ENCODE results near the gene ABCA4. TPM values are rescaled to one million over a fixed set of nuclear protein-coding genes. Genes with fewer than 3 reads are reported as not detected.
A peak's percentile ranks its signal among the peaks of the same experiment; 100 is the strongest.

Gene ABCA4
- total RNA-seq, 1 donor from 2014 or later = 1.4 TPM

DNA sequence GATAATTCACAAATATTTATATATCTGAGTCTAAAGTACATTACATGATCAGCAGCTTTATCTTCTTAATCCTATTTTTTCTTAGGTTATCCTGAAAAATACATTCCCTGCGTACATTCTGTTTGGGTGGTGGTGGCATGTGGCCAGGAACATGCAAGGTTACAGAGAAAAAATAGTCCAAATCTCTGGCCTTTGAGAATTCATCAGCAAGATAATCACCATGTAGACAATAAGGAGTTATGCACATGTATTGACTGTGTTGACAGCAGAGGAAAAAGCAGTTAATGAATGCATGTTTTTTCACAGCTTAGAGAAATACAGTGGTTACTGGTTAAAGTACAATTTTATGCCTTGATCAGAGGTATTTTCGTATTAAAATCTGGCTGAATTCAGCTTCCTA is 49.0 kb downstream of the ABCA4 start:
- H3K27me3 ChIP-seq = no peaks in the 10 kb centered on the region
- no peak overlapping the region for H3K4me3 ChIP-seq
- intact Hi-C loops (cut with DNase I) = no loop called here
- H3K4me1 ChIP-seq = peaks cover 21% of the 10 kb centered on the region
- no peaks in the 10 kb centered on the region for H3K9me3 ChIP-seq
- H3K36me3 ChIP-seq = no peaks in the 10 kb centered on the region
- ATAC-seq = no peak
- TF ChIP-seq, protein P1, sequence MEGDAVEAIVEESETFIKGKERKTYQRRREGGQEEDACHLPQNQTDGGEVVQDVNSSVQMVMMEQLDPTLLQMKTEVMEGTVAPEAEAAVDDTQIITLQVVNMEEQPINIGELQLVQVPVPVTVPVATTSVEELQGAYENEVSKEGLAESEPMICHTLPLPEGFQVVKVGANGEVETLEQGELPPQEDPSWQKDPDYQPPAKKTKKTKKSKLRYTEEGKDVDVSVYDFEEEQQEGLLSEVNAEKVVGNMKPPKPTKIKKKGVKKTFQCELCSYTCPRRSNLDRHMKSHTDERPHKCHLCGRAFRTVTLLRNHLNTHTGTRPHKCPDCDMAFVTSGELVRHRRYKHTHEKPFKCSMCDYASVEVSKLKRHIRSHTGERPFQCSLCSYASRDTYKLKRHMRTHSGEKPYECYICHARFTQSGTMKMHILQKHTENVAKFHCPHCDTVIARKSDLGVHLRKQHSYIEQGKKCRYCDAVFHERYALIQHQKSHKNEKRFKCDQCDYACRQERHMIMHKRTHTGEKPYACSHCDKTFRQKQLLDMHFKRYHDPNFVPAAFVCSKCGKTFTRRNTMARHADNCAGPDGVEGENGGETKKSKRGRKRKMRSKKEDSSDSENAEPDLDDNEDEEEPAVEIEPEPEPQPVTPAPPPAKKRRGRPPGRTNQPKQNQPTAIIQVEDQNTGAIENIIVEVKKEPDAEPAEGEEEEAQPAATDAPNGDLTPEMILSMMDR (IDR thresholded peaks at IDR 0.05) = no peak
- DNase-seq = no peak
- H3K27ac ChIP-seq = no peak overlapping the region

- no peak overlapping the region for H3K27ac ChIP-seq
Observed at GRCh38 chr1:94071391-94071790, 49.6 kb downstream of the ABCA4 start.

GRCh38 chr1:94070865-94071264 is 50.1 kb downstream of the ABCA4 start:
- Histone ChIP-seq H3K4me1 (peaks cover 21% of the 10 kb centered on the region), H3K27me3 (no peaks in the 10 kb centered on the region), H3K27ac (no peak overlapping the region), H3K9me3 (no peaks in the 10 kb centered on the region), H3K36me3 (no peaks in the 10 kb centered on the region), H3K4me3 (no peak overlapping the region)
- DNase-seq (no peak), ATAC-seq (no peak)
- intact Hi-C loops (cut with DNase I) = no loop called here
- TF ChIP-seq, protein P1 (IDR thresholded peaks at IDR 0.05) = no peak

More at GRCh38 chr1:94071391-94071790, 49.6 kb downstream of the ABCA4 start:
- no peaks in the 10 kb centered on the region for H3K9me3 ChIP-seq
- H3K36me3 ChIP-seq = no peaks in the 10 kb centered on the region
- H3K4me3 ChIP-seq = no peak overlapping the region
- DNase-seq (no peak), ATAC-seq (no peak)
- H3K4me1 ChIP-seq = peaks cover 21% of the 10 kb centered on the region
- H3K27me3 ChIP-seq = no peaks in the 10 kb centered on the region
- intact Hi-C loops (cut with DNase I) = no loop called here
- TF ChIP-seq, protein P1 (IDR thresholded peaks at IDR 0.05) = no peak

DNA sequence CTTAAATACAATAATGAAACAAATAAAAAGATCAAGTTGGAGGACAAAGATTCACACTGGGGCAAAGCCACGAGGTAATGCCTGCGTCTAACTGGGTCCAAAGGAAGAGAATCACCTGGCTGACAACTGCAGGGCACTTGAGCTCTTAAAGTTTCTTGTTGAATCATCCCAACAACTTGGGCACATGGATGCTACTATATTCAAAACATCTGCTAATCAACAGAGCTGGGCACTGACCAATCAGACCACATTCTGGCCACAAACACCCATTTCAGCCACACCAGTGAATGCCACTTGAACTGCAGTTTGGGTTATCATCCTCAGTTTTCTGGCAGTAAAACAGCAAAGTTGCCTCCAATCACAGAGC is 51.0 kb downstream of the ABCA4 start:
- H3K4me3 ChIP-seq = no peak overlapping the region
- intact Hi-C loops (cut with DNase I) = no loop called here

DNA sequence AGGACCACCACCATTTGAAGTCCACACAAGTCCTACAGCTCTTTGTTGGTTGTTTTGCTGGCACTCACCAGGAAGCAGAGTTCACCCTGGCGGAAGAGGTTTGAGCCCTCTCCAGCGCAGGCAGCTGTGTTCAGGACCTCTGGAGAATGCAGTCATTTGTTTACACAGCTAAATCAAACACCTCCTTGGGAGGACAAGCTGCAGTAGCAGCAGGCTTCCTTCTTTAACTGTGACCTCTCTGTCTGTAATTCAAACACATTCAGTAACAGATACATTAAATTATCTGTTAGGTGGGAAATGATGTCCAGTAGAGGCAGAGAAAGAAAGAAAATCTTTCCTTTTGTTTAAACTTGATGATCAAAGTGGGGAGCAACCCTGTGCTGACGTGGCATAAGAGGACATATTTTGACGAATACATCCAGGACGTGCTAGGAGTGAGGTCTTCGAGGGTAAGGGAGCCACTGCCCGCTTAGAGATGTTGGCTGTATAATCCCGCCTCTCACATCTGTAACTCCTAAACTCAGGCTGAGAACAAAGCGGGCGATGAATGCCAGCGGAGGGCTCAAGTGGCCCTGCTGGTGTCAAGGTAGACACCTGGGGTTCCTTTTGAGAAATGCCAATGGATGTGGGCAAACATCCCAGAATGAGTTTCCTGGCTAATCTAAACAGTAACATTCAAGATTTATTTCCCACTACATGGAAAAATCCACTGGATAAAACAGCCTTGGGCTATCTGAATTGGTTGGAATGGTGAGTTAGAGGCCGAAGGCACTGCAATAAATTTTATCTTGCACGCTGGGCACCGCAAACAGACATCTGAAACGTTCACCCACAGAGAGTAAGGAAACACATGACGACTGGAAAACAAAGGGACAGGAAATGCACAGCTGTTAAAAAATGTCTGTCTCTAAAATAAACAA is 51.7 kb downstream of the ABCA4 start:
- Histone ChIP-seq H3K9me3 (no peaks in the 10 kb centered on the region), H3K4me1 (peaks cover 24% of the 10 kb centered on the region), H3K36me3 (no peaks in the 10 kb centered on the region), H3K27me3 (no peaks in the 10 kb centered on the region), H3K4me3 (no peak overlapping the region), H3K27ac (peak overlapping the region; percentile 73)
- ATAC-seq (peak; percentile 94), DNase-seq (peak; percentile 75)
- TF ChIP-seq, protein P1 (IDR thresholded peaks at IDR 0.05) = no peak
- intact Hi-C loops (cut with DNase I) = no loop called here

More for the DNA sequence above, 51.0 kb downstream of the ABCA4 start:
- Histone ChIP-seq H3K4me1 (peaks cover 21% of the 10 kb centered on the region), H3K27ac (peak overlapping the region; percentile 73), H3K9me3 (no peaks in the 10 kb centered on the region), H3K27me3 (no peaks in the 10 kb centered on the region), H3K36me3 (no peaks in the 10 kb centered on the region)
- ATAC-seq (no peak), DNase-seq (no peak)
- TF ChIP-seq, protein P1 (IDR thresholded peaks at IDR 0.05) = no peak
